ENCODE data around the gene TPM1.

The TPM1 gene

GRCh38 chr15:63052961-63053698, 10.6 kb downstream of the TPM1 start:
- DNase-seq (ENCODE audit: low spot score) (no peak), ATAC-seq (ENCODE audit: low read depth) (no peak)
- H3K4me3 ChIP-seq (ENCODE audit: severe bottlenecking): no peak overlapping the region
- peaks cover 40% of the 10 kb centered on the region for H3K36me3 ChIP-seq (ENCODE audit: low read depth)
- no peak for TF ChIP-seq CTCF (IDR thresholded peaks at IDR 0.05; ENCODE audit: poor library complexity, severe bottlenecking)
- H3K9me3 ChIP-seq (ENCODE audit: severe bottlenecking): no peaks in the 10 kb centered on the region
- H3K27ac ChIP-seq (ENCODE audit: poor library complexity, severe bottlenecking): no peak overlapping the region
- no peaks in the 10 kb centered on the region for H3K27me3 ChIP-seq (ENCODE audit: insufficient read depth, poor library complexity, severe bottlenecking)
- H3K4me1 ChIP-seq (ENCODE audit: insufficient read depth, poor library complexity, severe bottlenecking): peaks cover 19% of the 10 kb centered on the region

GRCh38 chr15:63054281-63054683, 11.7 kb downstream of the TPM1 start:
- H3K27ac ChIP-seq (ENCODE audit: poor library complexity, severe bottlenecking): no peak overlapping the region
- no peaks in the 10 kb centered on the region for H3K27me3 ChIP-seq (ENCODE audit: insufficient read depth, poor library complexity, severe bottlenecking)
- ATAC-seq (ENCODE audit: low read depth) (no peak), DNase-seq (ENCODE audit: low spot score) (no peak)
- H3K4me1 ChIP-seq (ENCODE audit: insufficient read depth, poor library complexity, severe bottlenecking): peaks cover 19% of the 10 kb centered on the region
- peaks cover 51% of the 10 kb centered on the region for H3K36me3 ChIP-seq (ENCODE audit: low read depth)
- no peak for TF ChIP-seq CTCF (IDR thresholded peaks at IDR 0.05; ENCODE audit: poor library complexity, severe bottlenecking)
- H3K9me3 ChIP-seq (ENCODE audit: severe bottlenecking): no peaks in the 10 kb centered on the region
- no peak overlapping the region for H3K4me3 ChIP-seq (ENCODE audit: severe bottlenecking)

DNA sequence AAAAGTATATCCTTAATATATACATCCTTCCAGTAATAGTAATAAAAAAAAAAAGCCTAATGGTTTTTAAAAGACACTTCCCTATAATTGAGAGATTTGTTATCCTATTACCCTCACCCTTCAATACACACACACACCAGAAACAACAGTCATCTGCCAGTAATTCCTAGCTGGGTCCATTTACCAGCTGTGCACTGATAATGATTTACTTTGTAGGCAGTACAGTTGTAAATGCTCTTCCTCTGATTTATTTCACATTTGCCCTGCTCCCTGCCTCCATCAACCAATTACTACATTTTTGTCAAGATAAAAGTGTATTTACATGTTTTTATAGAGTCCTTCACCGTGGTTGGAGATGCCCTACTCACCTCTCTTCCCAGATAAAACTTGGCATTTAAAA, 12.4 kb downstream of the TPM1 start:
- Histone ChIP-seq H3K4me1 (ENCODE audit: insufficient read depth, poor library complexity, severe bottlenecking) (peaks cover 12% of the 10 kb centered on the region), H3K27me3 (ENCODE audit: insufficient read depth, poor library complexity, severe bottlenecking) (no peaks in the 10 kb centered on the region), H3K9me3 (ENCODE audit: severe bottlenecking) (no peaks in the 10 kb centered on the region), H3K4me3 (ENCODE audit: severe bottlenecking) (no peak overlapping the region), H3K27ac (ENCODE audit: poor library complexity, severe bottlenecking) (no peak overlapping the region), H3K36me3 (ENCODE audit: low read depth) (peaks cover 58% of the 10 kb centered on the region)
- DNase-seq (ENCODE audit: low spot score) (no peak), ATAC-seq (ENCODE audit: low read depth) (no peak)
- no peak for TF ChIP-seq CTCF (IDR thresholded peaks at IDR 0.05; ENCODE audit: poor library complexity, severe bottlenecking)

GRCh38 chr15:63056829-63057228, 14.3 kb downstream of the TPM1 start:
- Histone ChIP-seq H3K4me3 (ENCODE audit: severe bottlenecking) (no peak overlapping the region), H3K4me1 (ENCODE audit: insufficient read depth, poor library complexity, severe bottlenecking) (no peaks in the 10 kb centered on the region), H3K27me3 (ENCODE audit: insufficient read depth, poor library complexity, severe bottlenecking) (no peaks in the 10 kb centered on the region), H3K27ac (ENCODE audit: poor library complexity, severe bottlenecking) (no peak overlapping the region), H3K9me3 (ENCODE audit: severe bottlenecking) (no peaks in the 10 kb centered on the region), H3K36me3 (ENCODE audit: low read depth) (peaks cover 71% of the 10 kb centered on the region)
- no peak for TF ChIP-seq CTCF (IDR thresholded peaks at IDR 0.05; ENCODE audit: poor library complexity, severe bottlenecking)
- no peak for DNase-seq (ENCODE audit: low spot score)
- no peak for ATAC-seq (ENCODE audit: low read depth)

All from RWPE2 (cell line).